GM19467 (cell line): ENCODE measurements around the gene UNC93B1.
"Not testable (repeated sequence)": the region's sequence is repeated elsewhere in the genome, so short reads cannot be mapped to it uniquely, and the experiment has no call there.

Experiments
- ATAC-seq: cut with Tn5 transposase; IDR thresholded peaks from one replicate; pipeline ENCODE4 v1.9.1; 2021; ENCODE audit warnings: mild to moderate bottlenecking, moderate library complexity; ENCODE audit not compliant: unreplicated experiment

Gene UNC93B1

DNA sequence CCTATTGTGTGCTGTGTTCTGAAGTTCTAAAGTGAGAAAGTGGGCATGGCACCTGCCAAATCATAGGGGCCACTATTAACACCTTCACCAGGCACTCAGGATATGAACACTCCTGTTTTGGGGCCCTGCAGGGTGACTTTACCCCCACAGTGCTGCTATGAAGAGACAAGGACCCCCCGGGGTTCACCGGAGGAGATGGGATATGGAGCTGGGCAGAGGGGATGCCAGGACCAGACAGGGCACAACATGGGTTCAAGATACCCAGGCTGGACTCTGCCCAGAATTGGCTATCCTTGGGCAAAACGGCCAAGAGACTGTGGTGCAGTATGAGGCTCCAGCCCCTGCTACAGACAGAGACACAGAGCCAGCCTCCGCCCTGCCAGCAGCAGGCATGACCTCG lies 9.5 kb downstream of the UNC93B1 start:
- ATAC-seq = not testable (repeated sequence)

DNA sequence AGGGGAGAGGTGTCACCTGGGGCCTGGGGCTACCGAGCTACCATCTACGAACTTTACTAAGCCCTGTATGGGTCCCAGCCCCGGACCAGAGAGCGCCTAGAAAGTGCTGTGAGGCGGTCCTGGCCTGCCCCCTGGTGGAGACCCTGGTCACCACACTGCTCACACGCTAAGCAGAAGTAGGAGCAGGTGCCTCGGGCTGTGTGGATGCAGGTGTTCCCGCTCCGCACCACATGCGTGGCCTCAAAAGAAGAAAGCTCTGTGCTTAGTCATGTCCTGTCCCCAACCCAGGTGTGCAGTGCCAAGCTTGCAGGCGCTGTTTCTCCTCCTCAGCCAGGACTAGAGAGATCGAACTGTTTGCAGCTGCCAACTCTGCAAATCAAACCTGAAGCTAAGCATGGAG lies 10.1 kb downstream of the UNC93B1 start:
- ATAC-seq = not testable (repeated sequence)

DNA sequence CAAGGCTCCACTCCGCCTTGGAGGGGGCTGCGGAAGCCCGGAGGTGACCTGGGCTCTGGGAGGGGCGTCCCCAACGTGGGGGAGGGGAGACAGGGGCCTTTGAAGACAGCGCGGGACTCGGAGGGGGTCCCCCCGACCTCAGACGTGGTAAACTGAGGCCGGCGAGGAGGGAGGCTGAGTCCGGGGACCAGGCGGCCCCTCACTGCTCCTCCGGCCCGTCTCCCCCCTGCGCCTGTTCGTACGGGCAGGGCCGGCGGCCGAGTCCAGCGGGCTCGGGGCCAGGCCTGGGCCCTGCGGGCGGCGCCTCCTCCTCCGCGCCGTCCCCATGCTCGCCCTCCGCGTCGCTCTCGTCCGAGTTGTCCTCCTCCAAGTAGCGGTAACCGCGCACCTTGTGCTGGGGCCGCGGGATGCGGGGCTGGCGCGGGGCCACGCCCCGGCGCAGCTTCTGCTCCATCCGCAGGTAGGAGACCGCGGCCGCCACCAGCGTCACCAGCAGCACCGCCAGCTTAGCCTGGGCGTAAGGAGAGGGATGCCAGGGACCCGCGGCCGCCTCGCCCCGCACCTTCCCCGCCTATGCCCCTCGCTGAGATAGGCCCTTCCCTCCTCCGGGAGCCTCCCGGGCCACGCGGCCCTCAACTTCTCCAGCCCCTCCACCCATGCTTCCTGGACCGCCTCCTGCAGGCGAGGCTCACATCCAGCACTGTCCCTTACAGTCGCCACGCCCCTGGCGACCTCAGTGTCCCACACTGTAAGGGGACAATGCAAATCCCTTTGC lies 12.4 kb downstream of the UNC93B1 start:
- ATAC-seq = not testable (repeated sequence)

DNA sequence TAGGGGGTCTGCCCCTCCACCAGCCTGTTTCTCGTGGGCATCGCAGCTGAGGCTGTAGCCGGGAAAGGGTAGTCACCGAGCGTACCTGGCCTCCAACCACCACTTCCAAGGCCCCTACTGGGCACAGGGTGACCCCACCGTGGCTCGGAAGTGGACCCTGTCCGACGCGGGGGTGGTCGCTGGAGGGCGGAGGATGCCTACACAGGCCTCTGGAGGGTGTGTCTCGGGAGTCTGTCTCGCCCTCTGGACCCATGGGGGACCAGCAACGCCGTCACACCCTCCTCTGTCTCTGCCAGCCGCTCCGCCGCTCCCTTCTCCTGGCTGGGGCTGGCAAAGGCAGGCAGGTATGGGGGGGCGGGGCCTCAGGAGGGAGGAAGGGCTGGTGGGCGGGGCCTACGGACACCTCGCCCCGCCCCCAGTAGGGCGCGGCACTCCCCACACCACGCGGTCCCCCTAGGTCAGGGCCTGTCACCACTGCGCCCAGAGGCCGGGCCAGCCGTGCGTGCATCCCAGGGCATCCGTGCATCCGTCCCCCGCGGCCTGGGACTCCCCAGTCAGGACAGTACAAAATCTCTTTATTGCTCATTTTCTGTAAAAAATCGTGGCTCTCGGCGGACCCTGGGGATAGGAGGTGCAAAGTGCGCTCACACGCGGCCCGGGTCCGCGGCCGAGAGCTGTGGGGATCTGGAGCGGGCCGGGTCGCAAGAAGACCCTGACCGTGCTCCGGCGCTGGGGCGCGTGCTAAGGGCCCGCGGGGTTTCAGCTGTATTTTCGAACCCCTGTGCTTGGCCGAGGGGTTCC lies 13.2 kb downstream of the UNC93B1 start:
- ATAC-seq = not testable (repeated sequence)

DNA sequence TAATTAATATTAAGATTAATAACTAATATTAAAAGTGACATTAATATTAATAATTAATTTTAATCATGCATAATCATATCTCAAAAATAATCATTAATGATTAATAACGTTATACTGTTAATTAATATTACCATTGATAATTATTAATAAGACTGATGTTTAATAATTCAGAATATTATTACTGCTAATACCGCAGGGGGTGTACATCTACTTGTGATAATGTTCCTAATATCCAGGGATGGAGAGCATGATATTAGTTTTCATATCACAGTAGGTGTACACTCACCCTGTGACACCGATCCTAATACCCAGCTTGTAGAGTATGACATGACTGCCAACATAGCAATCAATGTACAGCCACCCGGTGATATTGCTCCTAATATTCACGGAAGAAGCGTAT lies 18.6 kb downstream of the UNC93B1 start:
- ATAC-seq = not testable (repeated sequence)

DNA sequence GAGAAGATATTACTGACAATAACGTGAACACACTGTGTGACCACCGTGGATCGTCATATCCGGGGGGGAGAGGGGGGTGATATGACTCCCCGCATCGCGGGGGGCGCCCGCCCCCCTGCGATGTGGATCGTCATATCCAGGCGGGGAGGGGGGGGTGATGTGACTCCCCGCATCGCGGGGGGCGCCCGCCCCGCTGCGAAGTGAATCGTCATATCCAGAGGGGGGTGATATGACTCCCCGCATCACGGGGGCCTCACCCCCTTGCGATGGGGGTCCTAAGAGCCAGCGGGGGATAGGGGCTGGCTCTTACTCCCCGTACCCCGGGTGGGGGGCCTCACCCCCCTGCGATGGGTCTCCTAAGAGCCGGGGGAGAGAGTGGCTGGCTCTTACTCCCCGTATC lies 19.9 kb downstream of the UNC93B1 start:
- ATAC-seq = no peak

DNA sequence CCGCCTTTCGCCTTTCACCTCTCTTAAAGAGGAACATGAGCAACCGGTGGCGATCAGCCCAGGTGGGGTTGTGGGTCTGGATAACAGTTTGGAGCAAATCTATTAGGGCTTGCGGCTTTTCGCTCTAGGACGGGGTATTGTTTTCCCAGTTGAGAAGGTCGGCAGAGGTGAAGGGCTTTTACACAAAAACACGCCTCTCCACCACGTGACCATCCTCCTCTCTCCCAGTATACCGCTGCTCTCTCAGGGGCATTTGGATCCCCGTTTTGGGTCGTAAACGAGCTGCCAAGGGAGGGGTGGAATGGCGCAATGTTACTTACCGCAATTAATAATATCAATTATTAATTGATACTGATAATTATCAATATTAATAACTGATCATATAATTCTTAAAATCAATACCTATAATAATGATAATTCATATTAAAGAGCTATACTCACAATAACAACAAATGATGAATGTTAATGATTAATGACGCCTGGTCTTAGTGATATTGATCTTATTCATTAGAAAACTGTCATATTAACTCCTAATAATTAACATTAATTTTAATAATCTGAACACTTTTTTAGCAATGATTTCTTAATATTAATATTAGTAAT lies 21.5 kb downstream of the UNC93B1 start:
- not testable (repeated sequence) for ATAC-seq

DNA sequence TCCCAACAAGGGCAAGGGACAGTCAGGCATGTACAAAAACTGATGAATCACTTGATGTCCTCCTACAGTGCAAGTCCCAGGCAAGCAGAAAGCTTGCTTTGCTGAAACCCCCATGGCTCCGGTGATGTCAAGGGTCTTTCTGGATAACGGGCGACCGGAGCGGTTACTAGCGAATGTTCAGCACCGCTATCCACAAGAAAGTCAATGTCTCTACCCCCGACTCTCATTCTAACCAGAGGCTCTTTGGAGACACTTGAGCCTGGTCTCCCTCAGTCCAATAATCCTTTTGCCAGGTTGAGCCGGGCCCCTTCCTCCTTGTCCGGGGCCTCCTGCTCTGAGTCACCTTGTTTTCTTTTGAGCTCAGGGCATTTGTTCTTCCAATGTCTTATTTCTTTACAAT lies 22.7 kb downstream of the UNC93B1 start:
- ATAC-seq = not testable (repeated sequence)

DNA sequence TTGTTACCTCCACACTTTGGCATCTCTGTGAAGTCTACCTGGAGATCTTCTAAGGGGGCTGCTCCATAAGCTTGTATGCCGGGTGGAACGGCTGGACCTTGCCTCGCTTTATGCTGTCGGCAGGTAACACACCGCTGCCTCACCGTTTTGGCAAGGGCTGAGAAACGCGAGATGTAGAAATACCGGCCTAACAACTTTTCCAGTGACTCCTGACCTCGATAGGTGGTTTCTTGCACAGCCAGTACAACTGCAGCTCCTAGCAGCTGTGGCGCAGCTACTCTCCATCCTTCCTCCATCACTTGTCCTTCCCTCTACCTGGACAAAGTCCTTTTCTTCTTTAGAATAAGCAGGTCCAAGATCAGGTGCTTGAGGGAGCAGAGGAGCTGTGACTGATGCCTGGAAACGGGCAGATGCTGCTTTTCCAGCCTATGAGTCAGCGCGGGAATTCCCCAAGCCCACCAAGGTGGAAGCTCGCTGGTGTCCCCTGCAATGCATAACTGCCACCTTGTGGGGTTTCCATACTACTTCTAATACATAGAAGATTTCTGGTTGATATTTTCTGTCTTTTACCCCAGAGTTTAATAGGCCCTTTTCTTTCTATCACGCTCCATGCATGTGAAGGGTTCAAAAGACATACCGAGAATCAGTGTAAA lies 25.0 kb downstream of the UNC93B1 start:
- not testable (repeated sequence) for ATAC-seq

DNA sequence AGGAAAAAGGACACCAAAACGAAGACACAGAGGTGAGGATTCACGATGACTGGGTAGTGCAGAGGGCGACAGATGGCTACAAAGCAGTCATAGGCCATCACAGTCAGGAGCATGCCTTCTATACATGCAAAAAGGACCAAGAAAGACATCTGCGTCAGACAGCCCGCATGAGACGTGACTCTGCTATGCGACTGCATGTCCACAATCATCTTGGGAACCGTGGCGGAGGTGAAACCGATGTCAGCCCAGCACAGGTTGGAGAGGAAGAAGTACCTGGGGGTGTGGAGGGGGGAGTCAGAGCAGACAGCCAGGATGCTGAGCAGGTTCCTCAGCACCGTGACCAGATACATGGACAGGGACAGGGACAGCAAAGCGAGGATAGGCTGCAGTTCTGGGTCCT lies 29.2 kb downstream of the UNC93B1 start:
- not testable (repeated sequence) for ATAC-seq

DNA sequence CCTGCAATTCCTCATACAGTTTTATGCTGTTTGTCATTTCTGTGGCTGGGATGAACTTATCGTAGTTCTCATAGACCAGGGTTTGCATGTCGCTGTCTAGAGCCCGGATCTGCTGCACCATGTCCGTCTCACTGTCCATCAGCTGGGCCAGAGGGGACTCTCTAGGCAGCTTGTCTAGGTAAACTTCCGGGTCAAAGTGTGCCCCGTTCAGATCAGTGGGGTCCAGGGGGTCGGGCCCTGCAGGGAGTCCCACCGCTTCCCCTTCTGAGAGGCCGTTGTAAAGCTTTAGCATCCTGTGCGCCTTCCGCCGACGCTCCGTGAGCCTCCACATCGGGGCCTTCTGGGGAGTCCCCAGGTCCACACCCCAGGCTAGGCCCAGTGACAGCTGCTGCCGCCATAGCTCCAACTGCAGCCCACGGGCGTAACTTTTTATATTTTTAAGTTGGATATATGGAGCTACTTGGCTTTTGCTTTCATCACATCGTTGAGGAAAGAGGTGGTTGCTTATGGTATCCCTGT lies 38.0 kb downstream of the UNC93B1 start:
- ATAC-seq = not testable (repeated sequence)

DNA sequence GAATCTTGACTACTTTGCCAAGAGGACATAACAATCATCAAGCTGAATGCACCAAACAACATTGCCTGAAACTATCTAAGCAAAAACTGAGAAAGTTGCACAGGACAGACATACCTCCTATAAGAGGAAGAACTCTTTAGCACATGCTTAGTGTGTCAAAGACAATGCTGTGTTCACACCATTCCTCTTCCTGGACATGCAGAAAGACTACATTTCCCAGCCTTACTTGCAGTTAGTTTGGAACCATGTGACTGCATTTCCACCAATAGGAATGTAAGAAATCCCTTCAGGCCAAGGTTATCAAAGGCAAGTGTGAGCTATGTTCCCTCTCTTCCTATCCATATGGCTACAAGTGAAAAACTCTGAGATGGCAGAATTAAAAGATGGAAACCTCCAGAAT lies 39.2 kb downstream of the UNC93B1 start:
- ATAC-seq = not testable (repeated sequence)

DNA sequence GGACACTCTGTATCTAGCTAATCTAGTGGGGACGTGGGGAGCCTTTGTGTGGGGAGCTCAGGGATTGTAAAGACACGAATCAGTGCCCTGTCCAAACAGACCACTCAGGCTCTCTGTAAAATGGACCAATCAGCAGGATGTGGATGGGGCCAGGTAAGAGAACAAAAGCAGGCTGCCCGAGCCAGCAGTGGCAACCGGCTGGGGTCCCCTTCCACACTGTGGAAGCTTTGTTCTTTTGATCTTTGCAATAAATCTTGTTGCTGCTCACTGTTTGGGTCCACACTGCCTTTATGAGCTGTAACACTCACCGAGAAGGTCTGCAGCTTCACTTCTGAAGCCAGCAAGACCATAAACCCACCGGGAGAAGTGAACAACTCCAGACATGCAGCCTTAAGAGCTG lies 40.0 kb downstream of the UNC93B1 start:
- not testable (repeated sequence) for ATAC-seq

DNA sequence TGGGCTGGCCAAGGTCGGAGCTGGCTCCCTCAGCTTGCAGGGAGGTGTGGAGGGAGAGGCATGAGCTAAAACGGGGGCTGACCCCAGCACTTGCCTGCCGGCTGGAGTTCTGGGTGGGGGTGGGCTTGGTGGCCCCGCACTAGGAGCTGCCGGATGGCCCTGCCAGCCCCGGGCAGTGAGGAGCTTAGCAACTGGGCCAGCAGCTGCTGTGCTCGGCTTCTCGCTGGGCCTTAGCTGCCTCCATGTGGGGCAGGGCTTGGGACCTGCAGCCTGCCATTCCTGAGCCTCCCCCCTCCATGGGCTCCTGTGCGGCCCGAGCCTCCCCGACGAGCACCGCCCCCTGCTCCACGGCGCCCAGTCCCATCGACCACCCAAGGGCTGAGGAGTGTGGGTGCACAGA lies 40.7 kb downstream of the UNC93B1 start:
- not testable (repeated sequence) for ATAC-seq

DNA sequence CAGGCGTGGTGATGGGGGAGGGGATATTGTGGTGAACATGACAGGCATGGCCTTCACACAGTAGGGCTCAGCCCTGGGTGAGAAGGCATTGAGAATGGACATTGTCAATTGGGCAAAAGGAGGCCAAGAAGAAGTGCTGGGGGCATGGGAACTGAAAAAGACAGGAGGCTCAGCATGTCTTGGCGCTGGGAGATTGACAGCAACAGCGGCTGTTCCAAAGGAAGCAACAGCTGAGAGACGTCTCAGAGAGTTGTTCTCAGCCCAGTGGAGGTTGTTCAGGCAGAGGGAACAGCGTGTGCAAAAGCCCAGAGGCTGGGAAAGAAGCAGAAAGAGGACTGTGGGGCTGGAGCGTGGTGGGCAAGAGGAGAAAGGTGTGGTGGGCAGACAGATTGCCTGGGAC lies 47.7 kb downstream of the UNC93B1 start:
- ATAC-seq = not testable (repeated sequence)

DNA sequence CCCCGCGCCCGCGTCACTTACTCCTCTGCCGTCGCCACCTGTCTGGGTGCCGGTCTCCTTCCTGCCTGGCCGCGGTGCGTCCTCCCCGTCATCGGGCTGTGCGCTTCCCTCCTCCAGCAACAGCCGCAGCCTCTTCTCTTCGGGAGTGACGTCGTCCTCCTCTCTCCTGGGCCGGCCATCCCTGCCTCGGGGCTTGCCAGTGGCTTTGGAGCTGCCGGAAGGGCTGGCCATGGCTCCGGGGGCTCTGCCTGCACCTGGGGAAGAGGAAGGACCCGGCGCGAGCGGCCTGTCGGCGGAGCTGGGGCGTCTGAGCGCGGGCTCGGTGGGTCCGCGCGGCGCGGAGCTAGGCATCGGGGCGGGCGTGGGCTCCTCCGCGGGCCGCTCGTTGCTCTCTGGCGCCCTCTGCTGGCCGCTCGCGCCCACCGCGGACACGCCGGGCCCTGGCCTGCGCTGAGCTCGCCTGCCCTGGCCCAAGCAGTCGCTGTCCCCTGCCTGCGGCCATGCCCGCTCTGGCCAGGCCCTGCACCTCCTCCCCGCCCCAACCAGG lies 48.4 kb downstream of the UNC93B1 start:
- ATAC-seq = not testable (repeated sequence)

DNA sequence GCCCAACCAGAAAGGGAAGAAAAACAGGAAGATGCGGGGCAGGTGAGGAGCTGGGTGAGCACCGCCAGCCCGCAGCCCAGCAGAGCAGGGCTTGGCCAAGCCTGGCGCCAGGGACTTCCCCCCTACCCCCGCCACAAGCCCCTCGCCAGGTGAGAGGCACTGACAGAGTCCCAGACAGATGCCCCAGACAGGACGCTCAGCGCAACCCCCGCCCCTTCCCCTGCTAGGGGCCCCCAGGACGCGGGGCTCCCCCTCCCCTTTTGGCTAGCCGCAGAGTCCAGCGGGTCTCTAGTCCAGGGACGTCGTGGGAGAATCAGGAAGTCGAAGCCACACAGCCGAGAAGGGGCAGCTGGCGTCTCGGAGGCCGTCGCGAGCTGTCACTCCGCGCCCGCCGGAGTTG lies 48.9 kb downstream of the UNC93B1 start:
- not testable (repeated sequence) for ATAC-seq

DNA sequence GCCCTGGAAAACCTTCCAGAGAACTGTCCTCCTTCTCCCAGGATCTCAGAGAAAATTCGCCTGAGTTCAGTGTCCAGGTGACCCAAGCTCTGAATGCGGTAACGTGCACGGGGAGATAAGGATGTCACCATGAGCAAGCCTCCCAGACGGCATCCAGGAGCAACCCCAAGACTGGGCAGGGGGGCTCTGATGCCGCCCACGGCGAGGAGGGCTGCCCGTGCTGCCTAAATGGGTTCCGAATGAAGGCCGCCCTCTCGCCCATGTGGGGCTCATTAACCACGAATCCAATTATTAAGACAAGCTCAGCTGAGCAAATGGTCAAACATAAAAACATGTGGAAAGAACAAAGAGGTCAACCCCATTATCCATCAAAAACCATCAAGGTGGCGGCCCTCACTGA lies 49.6 kb downstream of the UNC93B1 start:
- ATAC-seq = not testable (repeated sequence)

DNA sequence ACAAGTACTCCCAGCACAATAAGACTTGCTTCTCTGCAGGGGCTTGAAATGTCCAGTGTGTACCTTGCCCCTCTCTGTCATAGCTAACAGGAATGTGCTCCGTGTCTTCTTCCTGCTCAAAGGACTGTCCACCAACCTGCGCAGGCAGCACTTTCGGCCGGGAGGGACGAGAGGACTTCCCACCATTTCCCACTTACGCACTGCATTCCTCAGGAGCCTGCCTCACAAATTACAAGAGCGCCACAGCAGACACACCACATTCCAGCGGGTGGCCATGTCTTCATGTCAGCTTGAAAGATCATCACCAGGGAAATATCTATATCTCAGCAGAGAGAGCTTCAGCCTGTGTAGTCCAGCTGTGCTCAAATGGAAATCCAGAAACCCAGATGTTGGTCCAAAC lies 53.2 kb downstream of the UNC93B1 start:
- not testable (repeated sequence) for ATAC-seq

DNA sequence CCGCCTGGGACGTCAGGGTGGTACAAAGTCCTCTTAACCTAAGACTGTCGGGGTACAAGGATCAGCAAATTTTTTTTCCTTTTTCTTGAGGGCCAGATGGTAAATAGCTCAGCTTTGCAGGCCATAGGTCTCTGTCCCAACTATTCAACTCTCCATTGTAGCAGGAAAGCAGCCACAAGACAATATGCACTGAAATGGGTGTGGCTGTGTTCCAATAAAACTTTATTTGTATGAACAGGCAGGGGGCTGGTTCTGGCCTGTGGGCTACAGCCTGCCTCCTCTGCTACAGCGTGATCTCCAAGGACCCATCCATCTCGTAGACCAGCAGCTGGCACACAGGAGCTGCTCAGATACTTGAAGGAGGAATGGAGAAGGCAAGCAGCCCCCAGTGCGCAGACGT lies 56.1 kb downstream of the UNC93B1 start:
- not testable (repeated sequence) for ATAC-seq

DNA sequence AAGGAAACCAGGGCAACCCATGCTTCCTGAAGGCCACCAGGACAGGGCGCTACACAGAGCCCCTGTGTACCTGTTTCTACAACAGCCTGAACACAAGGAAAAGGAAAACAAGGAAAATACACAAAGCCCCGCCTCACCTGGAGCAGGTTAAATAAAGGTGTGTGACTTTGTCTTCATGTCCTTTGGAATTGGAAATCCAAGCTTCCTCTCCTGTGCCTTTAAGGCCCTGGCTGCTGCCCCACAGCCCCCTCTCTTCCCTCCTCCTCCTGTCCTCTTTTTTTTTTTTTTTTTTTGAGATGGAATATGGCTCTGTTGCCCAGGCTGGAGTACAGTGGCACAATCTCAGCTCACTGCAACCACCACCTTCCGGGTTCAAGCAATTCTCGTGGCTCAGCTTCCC lies 57.5 kb downstream of the UNC93B1 start:
- not testable (repeated sequence) for ATAC-seq
